Stimulated activated CD8-positive, alpha-beta memory T cell treated with anti-CD3 and anti-CD28 coated beads, Interleukin-4, amount 100 ng/mL, for 1 hour (primary cell): ENCODE data around the gene SLC44A3.

Experiments
- DNase-seq, 2 donors: peaks; one replicate each; pipeline ENCODE4 v3.0.0-alpha.2; 2020; ENCODE audit warnings: low read depth in 2 of 2, low spot score in 1 of 2

The SLC44A3 gene

DNA sequence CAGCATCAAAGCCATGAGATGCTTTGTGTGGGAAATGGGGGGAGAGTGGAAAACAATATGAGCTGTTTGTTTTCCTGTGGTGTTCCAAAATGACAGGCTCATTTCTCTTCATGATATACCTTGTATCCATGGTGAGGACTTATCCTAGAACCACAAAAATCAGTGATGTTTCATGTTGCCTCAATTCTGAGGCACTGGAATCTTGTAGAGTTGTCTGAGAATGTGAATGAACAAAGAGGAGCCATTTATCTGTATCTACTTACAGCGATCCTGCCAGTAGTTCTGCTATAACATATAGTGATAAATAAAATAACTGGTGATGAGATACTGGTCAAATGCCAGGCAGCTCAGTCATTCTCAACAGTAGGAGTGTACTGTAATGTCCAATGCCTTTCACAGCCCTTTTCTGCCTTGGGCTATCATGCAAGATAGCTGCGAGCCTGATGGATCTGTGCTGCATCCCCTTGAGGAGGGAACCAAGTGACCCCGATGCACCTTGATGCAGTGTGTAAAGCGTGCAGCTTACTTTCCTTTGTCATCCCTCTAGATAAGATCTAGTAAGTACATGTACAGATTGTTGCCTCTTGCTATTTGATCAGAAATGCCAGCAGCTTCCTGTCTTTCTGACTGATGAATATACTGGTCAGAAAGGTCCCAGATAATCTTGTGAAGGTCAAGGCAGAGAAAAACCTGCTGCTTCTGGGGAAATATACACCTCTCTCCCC is 52.8 kb downstream of the SLC44A3 start:
- no peak for DNase-seq

DNA sequence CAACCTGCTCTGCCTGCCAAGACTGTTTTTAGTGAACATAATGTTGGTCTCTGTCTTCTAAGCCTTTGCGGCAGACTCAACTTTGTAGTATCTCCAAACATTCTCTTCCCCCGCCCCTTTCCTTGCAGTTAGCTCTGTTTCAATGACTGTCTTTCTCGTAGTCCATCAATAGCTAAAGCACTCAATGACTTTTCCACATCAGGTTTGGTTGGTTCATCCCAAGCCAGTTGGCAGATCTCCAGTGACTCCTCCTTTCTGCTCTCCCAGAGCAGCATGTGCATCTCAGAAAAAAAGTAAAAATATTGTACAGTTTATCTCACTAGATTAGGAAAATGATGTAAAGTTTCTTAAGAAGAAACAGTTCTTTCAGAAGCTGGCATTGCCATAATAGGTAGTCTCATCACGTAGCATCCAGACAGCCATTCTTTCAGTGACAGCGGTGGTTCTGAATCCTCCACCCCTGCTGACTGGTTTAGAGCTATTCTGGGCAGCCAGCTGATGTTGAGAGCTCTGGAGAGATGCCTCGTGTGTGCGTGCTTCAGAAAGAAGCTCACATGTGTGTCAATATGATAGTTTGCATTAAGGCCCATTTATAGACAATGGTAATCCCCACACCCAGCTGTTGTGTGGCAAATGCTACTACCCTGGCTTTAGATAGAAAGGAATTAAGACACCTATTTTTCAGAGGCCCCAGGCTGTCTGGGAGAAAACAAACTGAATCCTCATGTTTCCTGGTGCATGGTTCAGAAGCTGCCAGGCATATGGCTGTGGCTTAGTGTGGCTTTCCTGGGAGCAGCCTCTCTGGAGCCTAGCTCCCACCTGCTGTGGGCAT is 53.6 kb downstream of the SLC44A3 start:
- DNase-seq: no peak

DNA sequence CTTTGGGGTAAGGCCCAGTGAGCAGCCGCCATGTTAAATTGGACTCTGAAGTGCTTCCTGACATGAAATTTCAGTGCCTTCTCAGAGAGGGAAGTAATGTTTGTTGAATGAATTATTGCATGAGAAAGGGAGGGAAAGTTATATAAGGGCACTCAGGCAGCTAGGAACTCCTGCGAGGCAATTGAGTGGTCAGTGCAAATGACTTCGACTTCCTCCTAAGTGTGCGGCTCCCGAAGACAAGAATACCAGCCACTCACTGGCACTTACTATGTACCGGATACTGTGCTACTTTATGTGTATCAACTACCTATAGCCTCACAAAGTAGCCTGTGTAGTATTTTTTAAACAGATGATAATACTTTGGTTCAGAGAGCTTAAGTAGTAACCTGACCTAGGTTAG is 54.3 kb downstream of the SLC44A3 start:
- DNase-seq: no peak

DNA sequence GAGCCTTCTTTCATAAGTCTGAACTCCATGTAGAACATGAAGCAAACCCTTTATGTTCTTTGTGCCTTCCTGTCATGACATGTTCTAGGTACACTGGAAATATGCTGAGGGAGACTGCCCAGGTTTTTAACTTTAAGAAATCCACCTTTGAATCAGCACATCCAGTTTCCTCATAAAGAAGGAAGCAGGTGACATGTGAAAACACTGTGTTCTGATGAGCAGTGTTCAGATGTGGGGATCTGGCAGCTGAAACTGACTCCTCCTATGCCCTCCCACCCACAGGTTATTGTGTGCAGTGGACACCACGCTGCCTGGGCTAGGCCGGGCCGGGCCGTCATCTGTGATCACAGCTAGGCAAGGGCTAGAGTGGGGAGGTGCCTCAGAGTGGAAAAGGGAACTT is 55.6 kb downstream of the SLC44A3 start:
- no peak for DNase-seq

DNA sequence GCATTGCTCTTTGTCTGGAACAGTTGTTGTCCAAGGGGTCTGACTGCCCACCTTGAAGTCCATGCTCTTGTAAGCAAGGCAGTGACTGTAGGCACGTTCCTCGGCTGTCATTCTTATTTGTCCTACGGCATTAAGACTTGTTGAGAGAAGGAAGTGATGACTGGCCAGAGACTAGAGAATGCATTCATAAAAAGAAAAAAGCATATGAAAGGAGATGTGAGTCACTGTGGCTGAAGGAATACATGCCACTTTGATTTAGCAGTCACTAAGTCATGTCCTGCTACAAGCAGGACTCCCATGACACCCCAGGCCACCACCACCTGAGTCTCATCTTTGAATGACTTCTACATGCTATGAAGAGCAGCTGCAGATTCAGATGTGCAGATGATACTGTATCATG is 56.2 kb downstream of the SLC44A3 start:
- DNase-seq: no peak

DNA sequence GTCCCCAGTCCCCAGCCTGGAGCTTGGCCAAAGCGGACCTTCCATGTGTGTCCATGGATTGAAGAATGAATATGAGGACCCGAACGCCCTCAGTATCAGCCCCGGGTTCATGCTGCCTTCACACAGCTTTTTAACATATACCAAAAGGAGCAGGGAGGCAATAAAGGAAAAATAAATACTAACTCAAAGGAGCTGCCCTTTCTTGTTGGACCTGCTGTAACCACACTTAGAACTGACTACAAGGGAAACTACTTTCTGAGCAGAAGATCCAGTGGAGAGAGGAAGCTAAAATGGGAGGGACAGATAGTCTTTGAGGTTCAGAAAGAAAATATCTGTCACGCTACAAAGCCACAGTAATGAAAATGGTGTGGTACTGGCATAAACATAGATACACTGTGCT is 58.2 kb downstream of the SLC44A3 start:
- no peak for DNase-seq

DNA sequence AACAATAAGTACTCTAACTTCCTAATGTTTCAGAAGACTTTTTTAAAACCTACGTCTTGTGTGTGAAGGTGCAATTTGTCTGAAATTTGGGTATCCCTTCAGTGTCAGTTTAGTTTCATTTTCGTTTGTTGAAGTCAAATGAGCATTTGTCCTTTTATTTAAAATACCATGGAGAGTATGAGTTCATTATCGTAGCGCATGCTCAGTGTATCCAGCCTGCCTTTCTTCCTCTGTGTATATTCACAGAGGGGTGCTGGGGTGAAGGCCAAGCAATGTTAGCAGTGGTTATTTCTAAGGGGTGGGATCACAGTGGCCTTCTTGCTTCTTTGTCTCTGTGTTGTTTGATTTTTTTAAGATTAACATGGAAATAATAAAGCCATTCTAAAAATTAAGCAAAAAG is 63.5 kb downstream of the SLC44A3 start:
- no peak for DNase-seq

DNA sequence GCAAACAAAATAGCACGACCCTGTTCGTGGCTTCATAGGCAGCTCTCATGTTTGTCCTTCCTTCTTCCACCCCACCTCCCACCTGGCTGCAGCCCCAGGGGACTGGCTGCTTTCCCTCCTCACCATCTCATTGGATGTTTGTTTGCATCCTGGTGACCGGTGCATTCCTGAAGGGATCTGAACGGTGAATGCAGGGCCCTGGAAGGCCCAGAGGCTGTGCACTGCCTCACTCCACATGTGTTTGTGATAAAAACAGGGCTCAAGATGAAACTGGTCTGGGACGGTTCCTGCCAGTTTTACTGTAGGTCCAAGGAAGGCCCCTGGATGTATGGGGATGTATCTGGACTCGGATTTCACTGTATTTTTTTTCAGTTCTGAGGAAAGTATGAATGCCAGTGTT is 63.9 kb downstream of the SLC44A3 start:
- DNase-seq: no peak

DNA sequence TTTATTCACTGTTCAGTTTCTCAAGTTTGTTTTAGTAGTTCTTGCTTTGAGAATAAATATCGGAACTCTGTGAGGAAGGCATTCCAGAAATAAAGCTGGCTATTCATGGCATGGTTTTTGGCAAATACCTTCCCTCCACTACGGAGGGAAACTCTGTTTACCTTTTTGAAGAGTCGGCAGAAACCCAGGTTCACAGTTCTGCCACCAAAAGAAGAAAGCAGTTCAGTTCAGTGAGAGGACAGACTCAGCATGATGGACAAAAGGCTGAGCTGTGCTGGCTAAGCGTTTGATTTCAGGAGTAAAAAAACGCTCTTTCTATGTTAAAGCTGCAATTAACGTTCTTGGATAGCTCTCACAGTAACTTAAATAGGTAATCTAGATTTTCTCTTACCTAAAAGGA is 64.3 kb downstream of the SLC44A3 start:
- DNase-seq: no peak

DNA sequence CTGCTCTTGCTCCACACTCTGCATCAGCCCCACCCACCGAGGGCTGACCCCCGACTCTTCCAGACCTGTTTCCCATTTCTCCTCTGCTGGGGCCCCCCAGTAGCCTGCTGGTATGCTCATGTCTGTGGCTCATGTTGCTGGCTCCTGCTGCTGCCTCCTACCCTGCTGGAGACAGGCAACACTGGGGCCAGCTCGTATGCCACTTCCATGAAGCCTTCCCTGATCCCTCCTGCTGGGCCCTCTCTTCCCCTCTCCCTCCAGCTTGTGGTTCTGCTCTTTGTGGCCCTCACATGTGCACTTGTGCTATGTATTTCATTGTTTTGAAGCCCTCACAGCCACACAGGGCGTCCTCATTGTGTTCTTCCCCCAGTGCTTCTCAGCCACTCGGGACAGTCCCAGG is 66.2 kb downstream of the SLC44A3 start:
- DNase-seq: no peak

DNA sequence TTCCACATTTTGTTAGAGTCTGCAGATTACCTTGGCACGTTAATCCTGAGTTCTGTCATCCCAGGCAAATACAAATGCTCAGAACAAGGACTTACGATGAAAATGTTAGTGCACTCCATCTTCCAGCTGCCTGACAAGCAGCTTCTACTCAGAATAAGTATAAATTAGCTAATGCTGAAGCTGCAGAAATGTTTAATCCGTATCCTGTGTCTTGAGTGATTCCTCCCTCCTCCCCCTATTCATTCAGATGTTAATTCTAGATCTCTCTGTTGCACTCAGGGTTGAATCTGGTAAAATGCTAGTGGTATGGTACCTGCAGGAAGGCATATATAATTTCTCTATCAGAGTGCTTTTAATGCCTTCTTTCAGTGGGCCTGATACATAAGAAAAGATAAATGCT is 66.9 kb downstream of the SLC44A3 start:
- no peak for DNase-seq

DNA sequence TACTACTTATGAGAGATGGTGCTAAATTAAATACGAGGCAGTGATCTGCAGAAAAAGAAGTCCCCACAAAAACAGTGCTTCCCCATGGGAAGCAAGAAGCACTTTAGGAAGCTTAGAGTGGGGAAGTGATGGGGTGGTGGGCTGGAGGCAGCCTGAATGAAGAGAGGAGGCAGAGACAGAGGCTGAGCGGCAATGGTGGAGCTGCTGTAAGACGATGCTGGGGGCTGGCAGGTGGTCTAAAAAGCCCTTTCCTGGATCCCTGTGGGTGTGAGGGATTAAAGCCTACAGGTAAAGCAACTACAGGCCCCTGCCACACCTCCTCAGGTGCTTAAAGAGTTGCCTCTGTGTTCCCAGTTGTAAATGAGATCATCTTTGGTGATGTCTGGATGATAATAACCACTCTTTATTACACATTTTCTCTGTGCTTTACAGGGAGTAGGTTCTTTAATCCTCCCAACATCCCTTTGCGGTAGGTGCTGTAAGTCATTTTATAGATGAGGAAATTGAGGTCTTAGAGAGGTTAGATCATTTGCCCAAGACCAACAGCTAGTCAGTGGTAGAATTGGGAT is 67.5 kb downstream of the SLC44A3 start:
- DNase-seq: no peak

DNA sequence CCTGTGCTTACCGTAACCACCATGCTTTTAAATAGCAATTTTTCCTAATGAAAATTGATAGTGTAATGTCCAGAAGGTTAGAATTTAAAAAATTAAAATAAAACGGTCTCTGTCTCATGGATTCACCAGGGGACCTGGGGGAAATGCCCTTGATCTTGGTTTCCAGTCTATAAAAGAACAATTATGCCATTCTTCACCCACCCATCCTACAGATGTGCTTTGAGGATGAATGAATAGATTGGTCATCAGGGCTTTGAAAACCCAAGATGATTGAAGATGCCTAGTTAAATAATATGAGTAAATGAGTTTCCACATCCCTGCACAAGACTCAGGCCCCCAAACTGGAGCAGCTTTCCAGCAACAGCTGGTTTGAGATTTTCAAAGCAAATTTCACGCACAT is 68.0 kb downstream of the SLC44A3 start:
- DNase-seq: no peak

DNA sequence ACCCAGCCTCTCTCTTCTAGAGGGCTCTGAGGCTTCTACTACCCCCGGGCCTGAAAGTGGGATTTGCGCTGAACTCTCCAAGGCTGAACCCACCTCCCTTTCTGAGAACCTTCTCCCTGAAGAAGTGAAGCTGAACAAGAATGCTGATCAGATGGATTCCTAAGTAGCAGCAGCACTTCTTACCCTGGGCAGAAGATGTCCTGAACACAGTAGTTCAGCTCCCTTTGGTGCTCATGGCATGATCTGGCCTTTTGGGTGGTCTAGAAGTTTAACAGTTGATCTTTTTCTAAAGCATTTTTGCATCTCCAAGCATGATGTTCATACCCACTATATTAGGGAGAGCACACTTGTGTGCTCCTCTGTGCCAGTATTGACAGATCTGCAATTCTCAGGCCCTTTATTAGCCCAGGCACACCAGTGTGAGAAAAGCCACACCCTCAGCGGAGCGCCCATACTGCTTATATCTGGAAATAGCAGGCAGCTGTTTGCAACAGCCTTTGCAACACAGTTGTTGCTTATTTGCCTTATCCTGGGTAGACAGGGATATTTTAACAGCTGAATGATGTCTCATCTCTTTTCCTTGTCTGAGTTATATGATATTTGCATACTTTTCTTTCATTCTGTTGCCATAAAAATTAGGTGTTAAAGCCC is 72.6 kb downstream of the SLC44A3 start:
- DNase-seq: no peak

DNA sequence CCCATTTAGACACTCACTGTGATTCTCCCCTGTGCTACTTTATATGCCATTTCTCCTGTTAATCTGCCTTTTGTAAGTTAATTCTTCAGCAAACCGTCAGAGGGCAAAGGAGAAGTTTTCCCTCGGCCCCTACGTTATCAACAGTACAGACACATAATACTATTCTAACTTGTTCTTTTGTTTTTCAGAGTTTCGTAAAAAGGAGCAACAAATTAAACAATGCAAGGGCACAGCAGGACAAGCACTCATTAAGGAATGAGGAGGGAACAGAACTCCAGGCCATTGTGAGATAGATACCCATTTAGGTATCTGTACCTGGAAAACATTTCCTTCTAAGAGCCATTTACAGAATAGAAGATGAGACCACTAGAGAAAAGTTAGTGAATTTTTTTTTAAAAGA is 74.5 kb downstream of the SLC44A3 start:
- DNase-seq: no peak

DNA sequence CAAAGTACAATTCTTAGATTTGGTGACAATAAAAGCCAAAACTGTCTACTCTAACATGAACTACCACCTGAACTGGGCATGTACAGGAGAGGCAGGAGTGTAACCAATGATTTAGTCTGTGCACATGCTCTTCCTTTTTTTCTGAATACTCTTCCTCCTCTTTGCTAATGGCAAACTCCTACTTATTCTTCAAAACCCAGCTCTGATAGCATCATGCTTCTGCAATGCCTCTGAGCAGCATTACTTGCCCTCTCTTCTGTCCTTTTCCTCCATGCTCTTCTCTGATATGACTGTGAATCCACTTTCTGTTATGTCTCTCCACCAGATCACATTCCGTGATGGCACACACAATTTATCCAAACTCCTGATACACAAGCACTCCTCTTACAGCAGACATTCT is 75.4 kb downstream of the SLC44A3 start:
- no peak for DNase-seq

DNA sequence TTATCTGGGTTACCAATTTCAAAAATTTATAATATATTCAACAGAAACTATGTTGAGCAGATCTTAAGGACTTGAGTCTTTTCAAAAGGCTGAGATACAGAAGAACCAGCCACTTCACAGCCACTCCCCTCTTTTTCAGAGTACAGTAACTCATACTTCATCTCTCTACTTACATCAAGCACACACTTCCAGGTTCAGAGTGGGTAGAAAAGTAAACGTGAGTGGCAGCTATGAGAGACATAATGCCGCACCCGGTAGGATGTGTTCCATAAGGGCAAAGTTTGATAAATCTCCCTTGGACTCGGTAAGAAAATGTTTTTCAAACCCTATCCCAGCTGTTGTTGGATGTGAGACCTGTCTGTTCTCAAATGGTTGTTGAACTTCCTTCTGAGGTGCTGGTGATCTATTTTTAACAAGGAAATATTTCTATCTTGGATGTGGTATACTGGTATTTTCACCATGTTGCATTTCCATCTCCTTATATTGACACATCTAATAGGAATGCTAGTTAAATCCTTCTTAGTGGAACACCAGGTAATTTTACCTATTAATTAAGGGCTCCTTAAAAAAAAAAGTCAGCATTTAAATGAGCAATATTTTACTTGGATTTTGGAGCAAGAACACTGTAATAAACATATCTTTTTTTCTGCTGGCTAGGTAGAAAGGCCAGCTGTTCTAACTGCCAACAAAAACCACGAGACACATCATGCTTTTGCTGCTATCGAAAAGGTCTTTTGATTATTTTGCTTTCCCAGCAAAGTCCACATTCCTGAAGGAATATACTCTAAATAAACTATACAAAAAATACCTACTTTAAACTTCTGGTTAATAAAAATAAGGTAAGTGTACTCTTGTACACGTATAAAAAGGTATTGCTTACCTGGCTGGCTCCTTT is 78.6 kb downstream of the SLC44A3 start:
- DNase-seq: no peak

DNA sequence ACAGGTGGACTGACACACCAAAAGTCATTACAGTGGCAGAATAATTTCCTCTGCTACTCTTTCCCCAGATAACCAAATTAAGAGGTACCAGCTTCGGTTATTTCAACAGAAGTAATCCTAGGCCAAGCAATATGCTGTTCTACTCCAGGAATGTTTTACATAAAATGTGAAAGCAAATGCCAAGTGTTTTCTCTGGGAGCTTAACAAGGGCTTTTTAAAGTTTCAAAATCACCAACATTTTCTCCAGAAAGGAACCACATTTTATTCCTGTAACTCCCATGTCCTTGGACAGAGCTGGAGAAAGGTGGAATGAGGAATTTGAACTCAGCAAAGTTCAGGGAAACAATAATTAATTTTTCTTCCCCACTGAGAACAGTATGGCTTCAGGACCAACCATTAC is 79.6 kb downstream of the SLC44A3 start:
- no peak for DNase-seq

DNA sequence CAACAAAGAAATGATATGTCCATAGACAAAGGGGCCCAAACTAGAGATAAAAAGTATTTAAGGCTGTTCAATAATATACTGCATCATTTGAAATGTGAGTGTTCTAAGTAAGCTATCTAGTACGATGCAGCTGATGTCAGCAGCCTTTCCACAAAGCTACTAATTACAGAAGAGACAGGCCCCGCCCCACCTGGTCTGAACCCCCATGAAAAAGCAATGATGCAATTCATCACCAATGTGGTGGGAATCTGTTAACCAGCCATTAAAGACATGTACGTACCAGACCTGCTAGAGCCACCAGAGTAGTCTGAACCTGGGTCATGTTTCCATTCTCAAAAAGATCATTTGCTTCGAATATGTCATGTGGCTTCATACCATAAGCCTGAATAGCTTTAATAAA is 81.7 kb downstream of the SLC44A3 start:
- no peak for DNase-seq

DNA sequence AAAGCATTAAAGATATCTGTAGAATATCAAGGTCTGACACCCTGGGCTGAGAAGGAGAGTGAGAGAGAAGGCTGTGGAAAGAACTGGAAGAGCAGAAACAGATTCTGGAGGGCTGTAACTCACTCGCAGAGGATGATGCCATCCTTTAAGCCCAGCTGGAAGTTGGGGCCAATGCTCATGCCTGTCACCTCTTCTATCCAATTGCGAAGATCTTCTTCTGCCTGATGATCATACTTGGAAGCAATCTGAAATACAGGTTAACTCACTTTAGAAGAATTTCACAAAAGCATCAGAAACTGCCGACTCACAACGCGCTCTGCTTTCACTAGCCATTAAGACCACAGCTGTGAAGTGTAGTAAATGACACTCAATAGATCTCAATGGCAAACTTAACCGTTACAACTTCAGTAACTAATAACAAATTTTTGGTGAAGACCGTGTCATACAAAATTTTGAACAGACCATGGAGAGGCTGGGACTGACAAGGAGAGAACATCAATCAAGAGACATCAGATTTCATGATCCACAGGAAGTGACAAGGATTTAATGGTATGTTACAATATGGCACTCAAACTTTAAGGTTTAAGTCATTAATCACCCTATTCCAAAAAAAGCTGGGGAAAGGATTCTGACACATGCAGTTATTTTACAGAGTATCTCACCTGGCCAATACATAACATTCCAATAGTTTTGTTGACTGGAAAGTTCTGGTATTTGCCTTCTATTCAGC is 83.3 kb downstream of the SLC44A3 start:
- no peak for DNase-seq
